RCC 7860 (cell line): Measurements from ENCODE around the gene NUB1.

ENCODE experiments used
- DNase-seq: peaks from one replicate; pipeline ENCODE4 v3.0.0-alpha.2; 2015; ENCODE audit warnings: low spot score
- FAIRE-seq: peaks from 2 replicates; lab custom pipeline; 2012; peaks lifted over from hg19 to GRCh38; lab: Jason Lieb, UNC

The NUB1 gene

GRCh38 chr7:151312831-151313809, 28.5 kb upstream of the NUB1 start:
- FAIRE-seq (no peak), DNase-seq (no peak)

- no peak for DNase-seq
- no peak for FAIRE-seq
These were observed 27.8 kb upstream of the NUB1 start for GRCh38 chr7:151313857-151314256.

- FAIRE-seq (no peak), DNase-seq (no peak)
These were observed 27.2 kb upstream of the NUB1 start for GRCh38 chr7:151314401-151314800.

GRCh38 chr7:151315038-151315655, 26.5 kb upstream of the NUB1 start:
- FAIRE-seq (peak; percentile 29), DNase-seq (peak; percentile 42)

GRCh38 chr7:151316896-151317295, 24.7 kb upstream of the NUB1 start:
- no peak for FAIRE-seq
- DNase-seq = no peak

- no peak for DNase-seq
- no peak for FAIRE-seq
These were observed 23.7 kb upstream of the NUB1 start for GRCh38 chr7:151317936-151318335.

GRCh38 chr7:151319189-151319588, 22.4 kb upstream of the NUB1 start:
- no peak for FAIRE-seq
- DNase-seq = no peak

GRCh38 chr7:151320263-151320845, 21.3 kb upstream of the NUB1 start:
- no peak for FAIRE-seq
- DNase-seq = no peak

GRCh38 chr7:151321341-151321740, 20.3 kb upstream of the NUB1 start:
- FAIRE-seq (no peak), DNase-seq (no peak)

GRCh38 chr7:151322906-151323305, 18.7 kb upstream of the NUB1 start:
- no peak for DNase-seq

GRCh38 chr7:151327022-151327421, 14.6 kb upstream of the NUB1 start:
- no peak for FAIRE-seq
- DNase-seq = no peak

More at GRCh38 chr7:151322906-151323305, 18.7 kb upstream of the NUB1 start:
- FAIRE-seq = no peak

GRCh38 chr7:151327659-151328058, 14.0 kb upstream of the NUB1 start:
- FAIRE-seq = peak; percentile 95
- peak; percentile 84 for DNase-seq

- no peak for FAIRE-seq
These were observed 11.4 kb upstream of the NUB1 start for GRCh38 chr7:151330181-151330580.

GRCh38 chr7:151330661-151331060, 11.0 kb upstream of the NUB1 start:
- DNase-seq = no peak
- FAIRE-seq = no peak

More at GRCh38 chr7:151330181-151330580, 11.4 kb upstream of the NUB1 start:
- DNase-seq = no peak

- no peak for FAIRE-seq
- DNase-seq = no peak
These were observed 7.0 kb upstream of the NUB1 start for GRCh38 chr7:151334628-151335027.

GRCh38 chr7:151336027-151336708, 5.4 kb upstream of the NUB1 start:
- no peak for FAIRE-seq
- no peak for DNase-seq

GRCh38 chr7:151337346-151337745, 4.3 kb upstream of the NUB1 start:
- no peak for FAIRE-seq

GRCh38 chr7:151338809-151339208, 2.8 kb upstream of the NUB1 start:
- DNase-seq = no peak
- FAIRE-seq = no peak

More at GRCh38 chr7:151337346-151337745, 4.3 kb upstream of the NUB1 start:
- no peak for DNase-seq

- no peak for FAIRE-seq
- no peak for DNase-seq
These were observed 1.8 kb upstream of the NUB1 start for GRCh38 chr7:151339651-151340382.

- FAIRE-seq = no peak
- DNase-seq = no peak
These were observed 737 bp upstream of the NUB1 start for GRCh38 chr7:151340794-151341356.
